Astrocyte (in vitro differentiated cells and primary cell): Measurements from ENCODE around the gene PICALM. TPM values are rescaled to one million over a fixed set of nuclear protein-coding genes. Genes with fewer than 3 reads are reported as not detected.

Source experiments
- DNase-seq: peaks from one replicate; pipeline ENCODE4 v3.0.0-alpha.2; 2010; ENCODE audit warnings: low read depth
- FAIRE-seq: peaks from 2 replicates; lab custom pipeline; 2011; peaks lifted over from hg19 to GRCh38; lab: Jason Lieb, UNC
- H2AFZ ChIP-seq: 2 replicates; pipeline ENCODE4 v1.6.0; 2012; ENCODE audit warnings: low read depth, low read length, inconsistent platforms
- H3K27ac ChIP-seq: 2 replicates; pipeline ENCODE4 v1.5.1; 2011; ENCODE audit warnings: low read depth, low read length, inconsistent platforms
- H3K27me3 ChIP-seq: 2 replicates; pipeline ENCODE4 v1.6.0; 2011; ENCODE audit warnings: low read length, inconsistent platforms; ENCODE audit not compliant: insufficient read depth
- H3K36me3 ChIP-seq: 2 replicates; pipeline ENCODE4 v1.5.1; 2011; ENCODE audit warnings: low read length, inconsistent platforms; ENCODE audit not compliant: insufficient read depth
- H3K4me1 ChIP-seq: 2 replicates; pipeline ENCODE4 v1.5.1; 2011; ENCODE audit warnings: low read length, inconsistent platforms; ENCODE audit not compliant: insufficient read depth
- H3K4me2 ChIP-seq: 2 replicates; pipeline ENCODE4 v1.6.0; 2012; ENCODE audit warnings: low read length, inconsistent platforms
- H3K4me3 ChIP-seq: 2 replicates; pipeline ENCODE4 v1.5.1; 2011; ENCODE audit warnings: low read depth, mild to moderate bottlenecking, low read length, inconsistent platforms; ENCODE audit not compliant: insufficient read depth
- H3K79me2 ChIP-seq: 2 replicates; pipeline ENCODE4 v1.6.0; 2012; ENCODE audit warnings: mild to moderate bottlenecking, low read length, inconsistent platforms; ENCODE audit not compliant: insufficient read depth
- H3K9ac ChIP-seq: 2 replicates; pipeline ENCODE4 v1.6.0; 2012; ENCODE audit warnings: mild to moderate bottlenecking, low read length, inconsistent platforms
- H3K9me3 ChIP-seq: 2 replicates; pipeline ENCODE4 v1.5.1; 2012; ENCODE audit warnings: low read depth, mild to moderate bottlenecking, low read length, inconsistent platforms; ENCODE audit not compliant: insufficient read depth
- H4K20me1 ChIP-seq: 2 replicates; pipeline ENCODE4 v1.6.0; 2012; ENCODE audit warnings: low read length, inconsistent platforms; ENCODE audit not compliant: insufficient read depth
- H3K27ac Mint-ChIP-seq: one replicate; pipeline ENCODE4 v1.8.0; 2021; ENCODE audit warnings: mild to moderate bottlenecking, mixed read lengths; ENCODE audit not compliant: unreplicated experiment
- H3K27me3 Mint-ChIP-seq: one replicate; pipeline ENCODE4 v1.8.0; 2021; ENCODE audit warnings: low read depth, mixed read lengths; ENCODE audit not compliant: unreplicated experiment
- H3K36me3 Mint-ChIP-seq: one replicate; pipeline ENCODE4 v1.8.0; 2021; ENCODE audit warnings: low read depth, mixed read lengths; ENCODE audit not compliant: unreplicated experiment
- H3K4me1 Mint-ChIP-seq: one replicate; pipeline ENCODE4 v1.8.0; 2021; ENCODE audit warnings: low read depth, mixed read lengths; ENCODE audit not compliant: unreplicated experiment
- H3K4me3 Mint-ChIP-seq: one replicate; pipeline ENCODE4 v1.8.0; 2021; ENCODE audit warnings: mild to moderate bottlenecking, moderate library complexity, mixed read lengths; ENCODE audit not compliant: unreplicated experiment
- H3K9me3 Mint-ChIP-seq: one replicate; pipeline ENCODE4 v1.8.0; 2021; ENCODE audit warnings: mild to moderate bottlenecking, mixed read lengths; ENCODE audit not compliant: unreplicated experiment
- EZH2 ChIP-seq: IDR thresholded peaks from 2 replicates; pipeline ENCODE4 v1.6.1; 2012; ENCODE audit warnings: mild to moderate bottlenecking, low read length, inconsistent platforms; ENCODE audit not compliant: insufficient read depth
- total RNA-seq: library from RNA; stranded (reverse); gene quantifications from 2 replicates; pipeline ENCODE4 v1.2.1, GENCODE V29; 2021
- TF ChIP-seq, protein P1 (sequence below): IDR thresholded peaks from 2 replicates; pipeline ENCODE4 v1.5.1; 2011; ENCODE audit warnings: low read depth, mild to moderate bottlenecking, inconsistent platforms, low read length, moderate library complexity; ENCODE audit not compliant: insufficient read depth

PICALM gene
- total RNA-seq, 1 donor from 2014 or later, result 260 TPM

DNA sequence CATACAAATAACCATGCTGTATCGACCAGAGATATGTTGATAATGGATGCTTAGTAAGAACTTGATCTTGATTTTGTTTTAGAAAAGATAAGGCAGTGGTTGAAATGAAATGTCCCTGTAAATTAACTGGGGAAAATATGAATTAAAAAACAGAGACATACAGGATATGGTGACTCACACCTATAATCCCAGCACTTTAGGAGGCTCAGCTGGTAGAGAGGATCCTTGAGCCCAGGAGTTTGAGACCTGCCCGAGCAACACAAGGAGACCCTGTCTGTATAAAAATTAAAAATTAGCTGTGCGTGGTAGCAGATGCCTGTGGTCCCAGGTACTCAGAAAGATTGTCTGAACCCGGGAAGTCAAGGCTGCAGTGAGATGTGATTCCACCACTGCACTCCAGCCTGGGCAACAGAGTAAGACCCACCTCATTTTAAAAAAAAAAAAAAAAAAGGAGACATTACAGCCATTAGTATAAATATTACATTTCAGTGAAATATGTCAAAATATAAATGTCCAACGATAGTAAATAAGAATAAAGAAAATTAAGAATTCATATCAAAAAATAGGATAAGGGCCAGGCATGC lies 4.6 kb downstream of the PICALM start:
- Histone ChIP-seq H3K4me2 (peak overlapping the region; percentile 86), H2AFZ (no peak overlapping the region), H3K36me3 (no peaks in the 10 kb centered on the region), H3K27ac (peak overlapping the region; percentile 77), H4K20me1 (peaks cover 90% of the 10 kb centered on the region), H3K79me2 (peaks cover 96% of the 10 kb centered on the region), H3K9ac (peak overlapping the region; percentile 67), H3K4me3 (peak overlapping the region; percentile 21), H3K9me3 (no peaks in the 10 kb centered on the region), H3K27me3 (no peaks in the 10 kb centered on the region), H3K4me1 (peaks cover 16% of the 10 kb centered on the region)
- FAIRE-seq, result no peak
- Mint-ChIP-seq H3K4me1 (peaks cover 25% of the 10 kb centered on the region), H3K4me3 (peak overlapping the region; percentile 97), H3K27me3 (no peaks in the 10 kb centered on the region), H3K9me3 (no peaks in the 10 kb centered on the region), H3K36me3 (no peaks in the 10 kb centered on the region), H3K27ac (peak overlapping the region; percentile 67)
- no peak for TF ChIP-seq EZH2
- TF ChIP-seq, protein P1, sequence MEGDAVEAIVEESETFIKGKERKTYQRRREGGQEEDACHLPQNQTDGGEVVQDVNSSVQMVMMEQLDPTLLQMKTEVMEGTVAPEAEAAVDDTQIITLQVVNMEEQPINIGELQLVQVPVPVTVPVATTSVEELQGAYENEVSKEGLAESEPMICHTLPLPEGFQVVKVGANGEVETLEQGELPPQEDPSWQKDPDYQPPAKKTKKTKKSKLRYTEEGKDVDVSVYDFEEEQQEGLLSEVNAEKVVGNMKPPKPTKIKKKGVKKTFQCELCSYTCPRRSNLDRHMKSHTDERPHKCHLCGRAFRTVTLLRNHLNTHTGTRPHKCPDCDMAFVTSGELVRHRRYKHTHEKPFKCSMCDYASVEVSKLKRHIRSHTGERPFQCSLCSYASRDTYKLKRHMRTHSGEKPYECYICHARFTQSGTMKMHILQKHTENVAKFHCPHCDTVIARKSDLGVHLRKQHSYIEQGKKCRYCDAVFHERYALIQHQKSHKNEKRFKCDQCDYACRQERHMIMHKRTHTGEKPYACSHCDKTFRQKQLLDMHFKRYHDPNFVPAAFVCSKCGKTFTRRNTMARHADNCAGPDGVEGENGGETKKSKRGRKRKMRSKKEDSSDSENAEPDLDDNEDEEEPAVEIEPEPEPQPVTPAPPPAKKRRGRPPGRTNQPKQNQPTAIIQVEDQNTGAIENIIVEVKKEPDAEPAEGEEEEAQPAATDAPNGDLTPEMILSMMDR, result no peak
- DNase-seq, result peak; percentile 36

- no peak overlapping the region for H3K4me3 ChIP-seq
- FAIRE-seq, result no peak
- H3K27me3 Mint-ChIP-seq, result no peaks in the 10 kb centered on the region
- H3K27me3 ChIP-seq, result no peaks in the 10 kb centered on the region
- peaks cover 15% of the 10 kb centered on the region for H3K4me1 ChIP-seq
- peaks cover 29% of the 10 kb centered on the region for H3K4me1 Mint-ChIP-seq
- H3K9me3 ChIP-seq, result no peaks in the 10 kb centered on the region
- H3K27ac ChIP-seq, result peak overlapping the region; percentile 77
- H3K27ac Mint-ChIP-seq, result peak overlapping the region; percentile 22
- no peak overlapping the region for H2AFZ ChIP-seq
- H3K9me3 Mint-ChIP-seq, result no peaks in the 10 kb centered on the region
- no peaks in the 10 kb centered on the region for H3K36me3 ChIP-seq
- peak overlapping the region; percentile 86 for H3K4me2 ChIP-seq
- peaks cover 98% of the 10 kb centered on the region for H4K20me1 ChIP-seq
- H3K79me2 ChIP-seq, result peaks cover 100% of the 10 kb centered on the region
- H3K4me3 Mint-ChIP-seq, result peak overlapping the region; percentile 97
- no peaks in the 10 kb centered on the region for H3K36me3 Mint-ChIP-seq
- DNase-seq, result peak; percentile 30
- peak overlapping the region; percentile 67 for H3K9ac ChIP-seq
- TF ChIP-seq, protein P1, result no peak
- TF ChIP-seq EZH2, result no peak
Observed at GRCh38 chr11:86063536-86063935, 5.3 kb downstream of the PICALM start.

DNA sequence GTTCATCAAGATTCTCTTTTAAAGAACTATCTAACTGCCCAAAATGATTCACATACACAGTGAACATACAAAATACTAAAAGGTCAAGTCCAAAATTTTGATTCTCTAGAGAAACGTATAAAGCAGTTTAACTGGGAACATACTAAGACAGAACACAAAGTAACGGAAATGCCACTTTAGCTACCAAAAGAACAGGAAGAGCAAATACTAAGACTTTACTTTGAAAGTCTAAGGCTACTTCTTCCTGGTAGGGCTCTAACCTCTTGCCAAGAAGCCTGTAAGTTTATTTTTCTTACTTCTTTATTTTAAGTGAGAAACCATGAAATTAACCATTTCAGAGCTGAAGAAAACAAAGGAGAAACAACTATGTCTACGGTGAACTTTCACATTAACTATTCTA lies 6.2 kb downstream of the PICALM start:
- Mint-ChIP-seq H3K9me3 (no peaks in the 10 kb centered on the region), H3K4me1 (peaks cover 34% of the 10 kb centered on the region), H3K4me3 (peak overlapping the region; percentile 7), H3K27me3 (no peaks in the 10 kb centered on the region), H3K36me3 (no peaks in the 10 kb centered on the region), H3K27ac (no peak overlapping the region)
- no peak overlapping the region for H2AFZ ChIP-seq
- peaks cover 100% of the 10 kb centered on the region for H3K79me2 ChIP-seq
- H3K9me3 ChIP-seq, result no peaks in the 10 kb centered on the region
- no peak for TF ChIP-seq EZH2
- TF ChIP-seq, protein P1, result no peak
- H3K4me2 ChIP-seq, result peak overlapping the region; percentile 19
- peaks cover 15% of the 10 kb centered on the region for H3K4me1 ChIP-seq
- no peaks in the 10 kb centered on the region for H3K36me3 ChIP-seq
- peak overlapping the region; percentile 77 for H3K27ac ChIP-seq
- DNase-seq, result peak; percentile 35
- H4K20me1 ChIP-seq, result peaks cover 98% of the 10 kb centered on the region
- H3K4me3 ChIP-seq, result no peak overlapping the region
- H3K9ac ChIP-seq, result peak overlapping the region; percentile 6
- FAIRE-seq, result no peak
- no peaks in the 10 kb centered on the region for H3K27me3 ChIP-seq
